ENCODE data around the gene NFIB. TPM values are rescaled to one million over a fixed set of nuclear protein-coding genes. Genes with fewer than 3 reads are reported as not detected.

NFIB gene
- total and polyA plus RNA-seq, 8 donors, result 88.8 to 144 (median 127) TPM

- DNase-seq, result no peak
- H3K27ac ChIP-seq, result no peak overlapping the region
- no peak overlapping the region for H3K4me3 ChIP-seq
- no peak for TF ChIP-seq CTCF (IDR thresholded peaks at IDR 0.05)
- H3K27me3 ChIP-seq, result no peaks in the 10 kb centered on the region
- peak; percentile 56 for ATAC-seq
- intact Hi-C loops (cut with DNase I), result no loop called here
- H3K4me1 ChIP-seq, result no peaks in the 10 kb centered on the region
- H3K9me3 ChIP-seq, result no peaks in the 10 kb centered on the region
- no peaks in the 10 kb centered on the region for H3K36me3 ChIP-seq
Observed at GRCh38 chr9:14052359-14052758, 261.6 kb downstream of the NFIB start.

- no peak for ATAC-seq
- no peak overlapping the region for H3K4me3 ChIP-seq
- TF ChIP-seq CTCF (IDR thresholded peaks at IDR 0.05), result no peak
Observed at GRCh38 chr9:14051419-14051818, 262.5 kb downstream of the NFIB start.

GRCh38 chr9:14043483-14043882 is 270.5 kb downstream of the NFIB start:
- ATAC-seq, result no peak
- H3K36me3 ChIP-seq, result no peaks in the 10 kb centered on the region

More at GRCh38 chr9:14051419-14051818, 262.5 kb downstream of the NFIB start:
- Histone ChIP-seq H3K4me1 (no peaks in the 10 kb centered on the region), H3K27me3 (no peaks in the 10 kb centered on the region), H3K27ac (no peak overlapping the region), H3K36me3 (no peaks in the 10 kb centered on the region), H3K9me3 (no peaks in the 10 kb centered on the region)
- DNase-seq, result no peak
- intact Hi-C loops (cut with DNase I), result no loop called here

GRCh38 chr9:14037331-14037730 is 276.6 kb downstream of the NFIB start:
- Histone ChIP-seq H3K4me1 (no peaks in the 10 kb centered on the region), H3K27me3 (no peaks in the 10 kb centered on the region), H3K36me3 (no peaks in the 10 kb centered on the region), H3K9me3 (no peaks in the 10 kb centered on the region), H3K27ac (no peak overlapping the region), H3K4me3 (no peak overlapping the region)
- intact Hi-C loops (cut with DNase I), result no loop called here
- DNase-seq (no peak), ATAC-seq (no peak)
- no peak for TF ChIP-seq CTCF (IDR thresholded peaks at IDR 0.05)

More at GRCh38 chr9:14043483-14043882, 270.5 kb downstream of the NFIB start:
- H3K4me1 ChIP-seq, result no peaks in the 10 kb centered on the region
- no peak for TF ChIP-seq CTCF (IDR thresholded peaks at IDR 0.05)
- H3K27ac ChIP-seq, result no peak overlapping the region
- intact Hi-C loops (cut with DNase I), result no loop called here
- H3K27me3 ChIP-seq, result no peaks in the 10 kb centered on the region
- no peaks in the 10 kb centered on the region for H3K9me3 ChIP-seq
- DNase-seq, result no peak
- H3K4me3 ChIP-seq, result no peak overlapping the region

- H3K27ac ChIP-seq, result no peak overlapping the region
- TF ChIP-seq CTCF (IDR thresholded peaks at IDR 0.05), result no peak
- H3K27me3 ChIP-seq, result no peaks in the 10 kb centered on the region
- no peak overlapping the region for H3K4me3 ChIP-seq
- H3K36me3 ChIP-seq, result no peaks in the 10 kb centered on the region
- H3K9me3 ChIP-seq, result no peaks in the 10 kb centered on the region
- DNase-seq (no peak), ATAC-seq (no peak)
- H3K4me1 ChIP-seq, result peaks cover 0 to 3% of the 10 kb centered on the region in 2 donors
- intact Hi-C loops (cut with DNase I), result no loop called here
Observed at GRCh38 chr9:14033067-14033466, 280.9 kb downstream of the NFIB start.
